Measurements from ENCODE around the gene SRRD. TPM values are rescaled to one million over a fixed set of nuclear protein-coding genes. Genes with fewer than 3 reads are reported as not detected.

The SRRD gene
- total RNA-seq (2021; fragmentation: NEBNext Ultra II Directional; extraction: Animal tissue kit (Norgen Biotek cat#: 25700)) (25.3 and 26.3 TPM in 2 replicates), polyA plus RNA-seq (2011; rRNA removed) (9.9 and 17.1 TPM in 2 replicates), polyA minus RNA-seq (2011; rRNA and poly(A)+ RNA removed) (31.2 and 33.3 TPM in 2 replicates)
- polyA plus RNA-seq (2011; cell fraction: cytosol; rRNA removed), result 16.4 TPM
- polyA plus RNA-seq (2011; cell fraction: nucleus; rRNA removed), result 6.5 TPM
- 14.9 to 35.1 TPM (median 20.6 TPM) in 4 replicates for polyA plus RNA-seq (2012, experiment 1 of 2)
- polyA plus RNA-seq (2012, experiment 2 of 2), result 5.2 TPM
- 10.2 TPM for polyA plus RNA-seq (2013, experiment 1 of 2)
- polyA plus RNA-seq (2013, experiment 2 of 2), result 9.9 TPM
- polyA minus RNA-seq (2011; cell fraction: cytosol; rRNA and poly(A)+ RNA removed), result 6.1 TPM
- 15.8 TPM for polyA minus RNA-seq (2011; cell fraction: nucleus; rRNA and poly(A)+ RNA removed)
- long read RNA-seq, experiment 1, full-length matches to known transcripts, result 19 of 30 reads
- long read RNA-seq, experiment 1, partial matches to known transcripts, result 2 of 30 reads
- long read RNA-seq, experiment 1, other reads (novel, unspliced or antisense), result 9 of 30 reads
- long read RNA-seq, experiment 2, partial matches to known transcripts, result 3 of 3 reads
- long read RNA-seq, experiment 2, other reads (novel, unspliced or antisense), result 0 of 3 reads

GRCh38 chr22:26483439-26484359 lies at the start of gene SRRD, which contains the start of gene HPS4:
Gene SRRD, plus strand, starts transcription at chr22:26483877. Its CDS starts 14 bp downstream, at chr22:26483891.
Gene HPS4, minus strand, starts transcription at chr22:26483783. Its CDS starts 2,021 bp downstream, at chr22:26481762.
- H3K79me1 ChIP-seq (ENCODE audit: low read depth, low read length), result peaks cover 6% of the 10 kb centered on the region; the same call in 1 of the 2 replicates
- no peak within 1 kb of the TSS for H2BK12ac ChIP-seq (ENCODE audit: low read depth, low read length)
- peak; percentile 62 to 96 for DNase-seq (ENCODE audit: low read depth in 1 of 2, low spot score in 2 of 2)
- CTCF ChIA-PET (ENCODE audit: partially characterized antibody), result interaction anchor here (0.6 to 1.5 kb wide), 9 partner anchors 18 to 192 kb away, joined by 3 to 6 read pairs (median 4); no protein-coding TSS in a partner anchor
- no peak within 1 kb of the TSS for H3K23ac ChIP-seq (ENCODE audit: insufficient read length)
- peaks cover 12 to 62% of the 10 kb centered on the region in 2 experiments for H3K79me2 ChIP-seq (ENCODE audit: control insufficient read depth in 1 of 2, insufficient read depth in 2 of 2, low read length in 2 of 2)
- H2AK5ac ChIP-seq (ENCODE audit: low read depth, low read length), result no peak within 1 kb of the TSS
- no peak within 1 kb of the TSS for H2BK20ac ChIP-seq (ENCODE audit: low read length)
- H3K18ac ChIP-seq (ENCODE audit: extremely low read depth, low read length), result peak within 1 kb of the TSS; percentile 13; the same call in 1 of the 2 replicates
- peaks cover 11% of the 10 kb centered on the region for H3K23me2 ChIP-seq (ENCODE audit: low read depth, low read length)
- no peaks in the 10 kb centered on the region for H3K9me3 ChIP-seq (ENCODE audit: insufficient read depth in 2 of 2, low read depth in 1 of 2, low read length in 1 of 2)
- H3K14ac ChIP-seq (ENCODE audit: insufficient read length), result no peak within 1 kb of the TSS
- peak within 1 kb of the TSS; percentile 78 for H3K56ac ChIP-seq (replicated peaks; ENCODE audit: insufficient read length, low read depth, low read length)
- H3K4me1 ChIP-seq (replicated peaks in 1 of 4; ENCODE audit: control insufficient read depth in 3 of 4, insufficient read depth in 4 of 4, low read length in 3 of 4), result peaks cover 0 to 14% (median 6%) of the 10 kb centered on the region in 4 experiments; a peak in 5 of 7 replicates
- peak within 1 kb of the TSS; percentile 87 to 96 for H3K4me2 ChIP-seq (ENCODE audit: insufficient read depth in 1 of 2, low read depth in 2 of 2, low read length in 2 of 2)
- no peak within 1 kb of the TSS for H2BK120ac ChIP-seq (replicated peaks; ENCODE audit: low read depth, low read length)
- peak within 1 kb of the TSS; percentile 86 to 90 (median 88) for H3K9ac ChIP-seq (replicated peaks in 1 of 4; ENCODE audit: extremely low read depth in 1 of 4, low read depth in 3 of 4, low read length in 3 of 4)
- H3K36me3 ChIP-seq (ENCODE audit: control insufficient read depth in 2 of 4, insufficient read depth in 4 of 4, low read length in 3 of 4), result peaks cover 7 to 11% (median 11%) of the 10 kb centered on the region in 4 experiments
- H2BK15ac ChIP-seq (ENCODE audit: low read length), result no peak within 1 kb of the TSS
- peak within 1 kb of the TSS; percentile 71 for H4K91ac ChIP-seq (replicated peaks; ENCODE audit: insufficient read length, low read length)
- peaks cover 0 to 2% of the 10 kb centered on the region in 2 experiments for H4K20me1 ChIP-seq (replicated peaks in 1 of 2; ENCODE audit: control insufficient read depth in 1 of 2, insufficient read depth in 2 of 2, low read length in 2 of 2)
- 3% methylated on average over 69 of the region's 85 CpGs; no CpG with 5 or more reads in 1 of the 2 experiments for WGBS, 2 experiments (ENCODE audit: extremely low coverage in 1 of 2, insufficient coverage in 1 of 2, insufficient read length in 1 of 2, insufficient replicate concordance in 2 of 2, low coverage in 1 of 2, low lambda C conversion rate in 2 of 2, missing lambda C conversion rate in 1 of 2)
- POLR2A ChIA-PET (ENCODE audit: partially characterized antibody), result interaction anchor here (0.6 to 3.3 kb wide), 27 partner anchors 8 to 189 kb away, joined by 3 to 27 read pairs (median 4); partner anchors contain the start of gene TFIP11
- peak within 1 kb of the TSS; percentile 41 for H2BK5ac ChIP-seq (ENCODE audit: low read depth, low read length)
- peak within 1 kb of the TSS; percentile 99 for H4K8ac ChIP-seq (ENCODE audit: extremely low read depth, insufficient read depth, low read length)
- FAIRE-seq, result no peak
- peak within 1 kb of the TSS; percentile 33 for H2AFZ ChIP-seq (ENCODE audit: low read length)
- H3K4ac ChIP-seq (replicated peaks; ENCODE audit: insufficient read length, low read depth, low read length), result no peak within 1 kb of the TSS
- peak within 1 kb of the TSS; percentile 77 to 99 (median 90) for H3K4me3 ChIP-seq (ENCODE audit: extremely low read depth in 1 of 4, insufficient read depth in 2 of 4, low read depth in 3 of 4, low read length in 4 of 4)
- peak within 1 kb of the TSS; percentile 76 for H3K27ac ChIP-seq (ENCODE audit: low read depth, low read length)
- no peaks in the 10 kb centered on the region; a peak in 1 of 7 replicates for H3K27me3 ChIP-seq (replicated peaks in 1 of 4; ENCODE audit: control insufficient read depth in 3 of 4, extremely low read depth in 1 of 4, insufficient read depth in 3 of 4, low read length in 3 of 4)
- H4K5ac ChIP-seq (ENCODE audit: insufficient read length, low read depth, low read length), result peak within 1 kb of the TSS; percentile 85
- TF ChIP-seq EP300 (IDR thresholded peaks at IDR 0.05; ENCODE audit: borderline replicate concordance in 1 of 2, low read depth in 2 of 2, low read length in 2 of 2) (peak in 1 of 2 experiments; percentile 85; a peak in 2 of 3 replicates), RFX5 (IDR thresholded peaks at IDR 0.05; ENCODE audit: borderline replicate concordance, low read depth, low read length) (no peak), SP1 (IDR thresholded peaks at IDR 0.05; ENCODE audit: low read depth, low read length) (peak; percentile 59; the same call in 1 of the 2 replicates), PHF8 (conservative IDR thresholded peaks at IDR 0.05; ENCODE audit: low read depth, low read length) (peak; percentile 92), TAF1 (IDR thresholded peaks at IDR 0.05; ENCODE audit: low read depth, low read length) (peak; percentile 95), POU5F1 (IDR thresholded peaks at IDR 0.05; ENCODE audit: low read depth, low read length) (0 out of 2 replicates have a peak, but pooled peaks have one; percentile 35), HDAC2 (IDR thresholded peaks at IDR 0.05; ENCODE audit: borderline replicate concordance in 1 of 2, low read depth in 2 of 2, low read length in 2 of 2) (peak in 1 of 2 experiments; percentile 94; a peak in 1 of 4 replicates)
